Lower lobe of right lung (tissue), 2 donors: ENCODE measurements around the gene HNRNPLL. TPM values are rescaled to one million over a fixed set of nuclear protein-coding genes. Genes with fewer than 3 reads are reported as not detected.
"Not testable (repeated sequence)": the region's sequence is repeated elsewhere in the genome, so short reads cannot be mapped to it uniquely, and the experiment has no call there.

Experiments
- ATAC-seq, 2 donors: fragments of 200-7000 bp; cut with Tn5 transposase; one replicate each; pipeline ENCODE4 v1.9.1; 2020 to 2022; ENCODE audit warnings: mild to moderate bottlenecking in 2 of 2, moderate library complexity in 2 of 2
- DNase-seq: peaks from one replicate; pipeline ENCODE4 v3.0.0-alpha.2; 2020
- H3K27ac ChIP-seq: fragments of 200-600 bp; one replicate; pipeline ENCODE4 v1.8.0; 2022
- H3K27me3 ChIP-seq: fragments of 200-600 bp; one replicate; pipeline ENCODE4 v1.8.0; 2022; ENCODE audit warnings: low read depth
- H3K36me3 ChIP-seq: fragments of 200-600 bp; one replicate; pipeline ENCODE4 v1.8.0; 2022; ENCODE audit warnings: mild to moderate bottlenecking
- H3K4me1 ChIP-seq: fragments of 200-600 bp; one replicate; pipeline ENCODE4 v1.8.0; 2022
- H3K4me3 ChIP-seq: fragments of 200-600 bp; one replicate; pipeline ENCODE4 v1.8.0; 2022; ENCODE audit warnings: mild to moderate bottlenecking
- H3K9me3 ChIP-seq: fragments of 200-600 bp; one replicate; pipeline ENCODE4 v1.8.0; 2022
- intact Hi-C: fragments of 100-400 bp; cut with DNase I; formaldehyde crosslinking; loops from one replicate; pipeline ENCODE4 v1.11.0; 2022
- total RNA-seq: library from RNA; stranded (reverse); fragmentation: NEBNext Ultra II Directional; extraction: Animal tissue kit (Norgen Biotek cat#: 25700); gene quantifications from one replicate; pipeline ENCODE4 v1.2.1, GENCODE V29; 2021
- TF ChIP-seq, protein P1 (sequence below): fragments of 200-600 bp; IDR thresholded peaks from one replicate; pipeline ENCODE4 v1.8.0; 2022; ENCODE audit warnings: antibody characterized with exemption, mild to moderate bottlenecking
- donor health status: DM: no; HTN: yes; CAD: no; lungs with severe emphysema.

Gene HNRNPLL
- total RNA-seq, 1 donor from 2014 or later = 38.8 TPM

DNA sequence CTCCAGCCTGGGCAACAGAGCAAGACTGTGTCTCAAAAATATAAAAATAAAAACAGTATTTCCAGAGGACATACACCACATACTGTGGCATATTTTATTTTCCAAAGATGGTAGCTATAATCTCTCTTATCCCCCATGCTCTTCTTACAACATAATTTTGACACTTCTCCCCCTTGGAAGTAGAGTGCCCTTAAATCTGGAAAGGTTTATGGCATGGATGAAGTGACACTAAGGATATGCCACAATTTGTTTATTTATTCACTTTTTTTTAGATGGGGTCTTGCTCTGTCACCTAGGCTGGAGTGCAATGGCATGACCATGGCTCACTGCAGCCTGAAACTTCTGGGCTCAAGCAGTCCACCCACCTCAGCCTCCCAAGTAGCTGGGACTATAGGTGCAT lies 56.7 kb downstream of the HNRNPLL start:
- no peaks in the 10 kb centered on the region for H3K36me3 ChIP-seq
- intact Hi-C loops = no loop called here
- TF ChIP-seq, protein P1, sequence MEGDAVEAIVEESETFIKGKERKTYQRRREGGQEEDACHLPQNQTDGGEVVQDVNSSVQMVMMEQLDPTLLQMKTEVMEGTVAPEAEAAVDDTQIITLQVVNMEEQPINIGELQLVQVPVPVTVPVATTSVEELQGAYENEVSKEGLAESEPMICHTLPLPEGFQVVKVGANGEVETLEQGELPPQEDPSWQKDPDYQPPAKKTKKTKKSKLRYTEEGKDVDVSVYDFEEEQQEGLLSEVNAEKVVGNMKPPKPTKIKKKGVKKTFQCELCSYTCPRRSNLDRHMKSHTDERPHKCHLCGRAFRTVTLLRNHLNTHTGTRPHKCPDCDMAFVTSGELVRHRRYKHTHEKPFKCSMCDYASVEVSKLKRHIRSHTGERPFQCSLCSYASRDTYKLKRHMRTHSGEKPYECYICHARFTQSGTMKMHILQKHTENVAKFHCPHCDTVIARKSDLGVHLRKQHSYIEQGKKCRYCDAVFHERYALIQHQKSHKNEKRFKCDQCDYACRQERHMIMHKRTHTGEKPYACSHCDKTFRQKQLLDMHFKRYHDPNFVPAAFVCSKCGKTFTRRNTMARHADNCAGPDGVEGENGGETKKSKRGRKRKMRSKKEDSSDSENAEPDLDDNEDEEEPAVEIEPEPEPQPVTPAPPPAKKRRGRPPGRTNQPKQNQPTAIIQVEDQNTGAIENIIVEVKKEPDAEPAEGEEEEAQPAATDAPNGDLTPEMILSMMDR = no peak

DNA sequence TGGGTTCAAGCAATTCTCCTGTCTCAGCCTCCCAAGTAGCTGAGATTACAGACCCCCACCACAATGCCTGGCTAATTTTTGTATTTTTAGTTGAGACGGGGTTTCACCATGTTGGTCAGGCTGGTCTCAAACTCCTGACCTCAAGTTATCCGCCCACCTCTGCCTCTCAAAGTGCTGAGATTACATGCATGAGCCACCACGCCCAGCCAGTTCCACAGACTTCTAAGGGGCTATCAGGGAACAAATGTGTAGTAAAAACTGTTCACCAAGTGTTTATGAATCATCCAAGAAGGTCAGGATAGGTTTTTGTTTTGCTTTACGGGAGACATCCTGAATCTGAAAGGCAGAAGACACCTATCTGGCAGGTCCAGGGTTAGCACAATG lies 60.5 kb downstream of the HNRNPLL start:
- intact Hi-C loops, H3K9me3 ChIP-seq, H3K27me3 ChIP-seq, DNase-seq, H3K4me1 ChIP-seq, H3K27ac ChIP-seq, H3K36me3 ChIP-seq, ATAC-seq, H3K4me3 ChIP-seq: not testable (repeated sequence)

More for the DNA sequence above, 56.7 kb downstream of the HNRNPLL start:
- no peaks in the 10 kb centered on the region for H3K27me3 ChIP-seq
- H3K4me1 ChIP-seq = no peaks in the 10 kb centered on the region
- DNase-seq = no peak
- H3K27ac ChIP-seq = no peak overlapping the region
- H3K9me3 ChIP-seq = no peaks in the 10 kb centered on the region
- H3K4me3 ChIP-seq = no peak overlapping the region
- no peak for ATAC-seq

- ATAC-seq (no peak), DNase-seq (no peak)
- Histone ChIP-seq H3K27ac (no peak overlapping the region), H3K36me3 (no peaks in the 10 kb centered on the region), H3K4me1 (peaks cover 6% of the 10 kb centered on the region), H3K4me3 (no peak overlapping the region), H3K9me3 (no peaks in the 10 kb centered on the region), H3K27me3 (no peaks in the 10 kb centered on the region)
- TF ChIP-seq, protein P1 = no peak
- intact Hi-C loops = no loop called here
Observed at GRCh38 chr2:38540580-38541286, 62.0 kb downstream of the HNRNPLL start.

DNA sequence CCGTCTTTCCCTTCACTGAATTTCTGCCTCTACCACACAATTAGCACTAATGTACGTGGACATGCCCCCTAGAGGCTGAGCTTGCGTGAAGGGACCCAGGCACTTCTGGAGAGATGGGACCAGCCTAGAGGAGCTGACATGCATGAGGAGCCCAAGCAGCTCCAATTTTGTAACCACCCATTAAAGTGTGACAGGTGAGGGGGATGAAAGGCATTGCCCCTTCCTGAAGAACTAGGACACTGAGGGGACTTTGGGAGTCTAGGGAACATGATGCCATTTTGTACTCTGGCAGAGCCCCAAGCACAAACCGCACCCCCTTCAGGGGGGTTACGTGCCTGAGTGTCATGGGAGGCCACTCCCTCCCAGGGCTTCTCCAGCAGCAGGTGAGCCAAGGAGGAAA lies 63.6 kb downstream of the HNRNPLL start:
- no peak overlapping the region for H3K27ac ChIP-seq
- no peak overlapping the region for H3K4me3 ChIP-seq
- peaks cover 9% of the 10 kb centered on the region for H3K4me1 ChIP-seq
- no peaks in the 10 kb centered on the region for H3K36me3 ChIP-seq
- intact Hi-C loops = no loop called here
- TF ChIP-seq, protein P1 = no peak
- H3K27me3 ChIP-seq = no peaks in the 10 kb centered on the region
- ATAC-seq (no peak), DNase-seq (no peak)
- no peaks in the 10 kb centered on the region for H3K9me3 ChIP-seq

DNA sequence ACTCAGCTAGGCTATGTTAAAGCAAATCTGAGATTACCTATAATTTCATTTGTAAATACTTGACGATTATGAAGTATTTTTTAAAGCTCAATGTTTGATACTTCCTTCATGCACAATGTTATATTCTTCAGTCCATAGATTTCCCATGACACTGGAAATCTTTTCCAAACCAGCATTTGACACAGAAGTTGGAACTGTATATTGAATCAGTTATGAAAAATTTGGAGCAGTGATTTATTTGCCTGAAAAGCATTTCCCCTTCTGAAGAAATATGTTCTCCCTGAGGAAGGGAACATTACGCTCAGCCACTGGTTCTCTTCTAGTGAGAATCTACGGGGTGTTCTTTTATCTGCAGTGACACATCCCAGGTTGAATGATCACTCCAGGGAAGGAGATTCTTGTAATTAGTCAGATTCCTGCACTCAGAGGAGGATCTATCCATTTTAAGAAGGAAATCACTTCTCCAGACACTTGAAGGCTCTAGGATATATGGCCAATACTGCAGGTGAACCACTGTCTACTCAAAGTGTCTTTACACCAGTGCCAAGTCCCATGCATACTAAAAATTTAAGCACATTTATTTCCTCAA lies 64.7 kb downstream of the HNRNPLL start:
- Histone ChIP-seq H3K27ac (no peak overlapping the region), H3K4me3 (no peak overlapping the region), H3K36me3 (no peaks in the 10 kb centered on the region), H3K4me1 (peaks cover 9% of the 10 kb centered on the region), H3K27me3 (no peaks in the 10 kb centered on the region), H3K9me3 (no peaks in the 10 kb centered on the region)
- ATAC-seq = no peak
- TF ChIP-seq, protein P1 = no peak
- intact Hi-C loops = no loop called here
- no peak for DNase-seq

DNA sequence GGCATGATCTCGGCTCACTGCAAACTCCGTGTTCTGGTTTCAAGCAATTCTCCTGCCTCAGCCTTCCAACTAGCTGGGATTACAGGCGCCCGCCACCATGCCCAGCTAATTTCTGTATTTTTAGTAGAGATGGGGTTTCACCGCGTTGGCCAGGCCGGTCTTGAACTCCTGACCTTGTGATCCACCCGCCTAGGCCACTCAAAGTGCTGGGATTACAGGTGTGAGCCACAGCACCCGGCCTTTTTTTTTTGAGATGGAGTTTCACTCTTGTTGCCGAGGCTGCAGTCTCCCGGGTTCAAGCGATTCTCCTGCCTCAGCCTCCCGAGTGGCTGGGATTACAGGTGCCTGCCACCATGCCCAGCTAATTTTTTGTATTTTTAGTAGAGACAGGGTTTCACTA lies 65.4 kb downstream of the HNRNPLL start:
- intact Hi-C loops, ATAC-seq: not testable (repeated sequence)

More for the DNA sequence above, 65.4 kb downstream of the HNRNPLL start:
- H3K9me3 ChIP-seq, H3K4me3 ChIP-seq, H3K36me3 ChIP-seq, DNase-seq, H3K27ac ChIP-seq, H3K27me3 ChIP-seq, H3K4me1 ChIP-seq: not testable (repeated sequence)
